Stimulated activated CD8-positive, alpha-beta memory T cell treated with anti-CD3 and anti-CD28 coated beads, Interleukin-7, amount 100 ng/mL, for 1 hour (primary cell): ENCODE measurements around the gene IL4.

Source experiments
- DNase-seq, 2 donors: peaks; one replicate each; pipeline ENCODE4 v3.0.0-alpha.2; 2020; ENCODE audit warnings: low read depth in 2 of 2

IL4 gene

DNA sequence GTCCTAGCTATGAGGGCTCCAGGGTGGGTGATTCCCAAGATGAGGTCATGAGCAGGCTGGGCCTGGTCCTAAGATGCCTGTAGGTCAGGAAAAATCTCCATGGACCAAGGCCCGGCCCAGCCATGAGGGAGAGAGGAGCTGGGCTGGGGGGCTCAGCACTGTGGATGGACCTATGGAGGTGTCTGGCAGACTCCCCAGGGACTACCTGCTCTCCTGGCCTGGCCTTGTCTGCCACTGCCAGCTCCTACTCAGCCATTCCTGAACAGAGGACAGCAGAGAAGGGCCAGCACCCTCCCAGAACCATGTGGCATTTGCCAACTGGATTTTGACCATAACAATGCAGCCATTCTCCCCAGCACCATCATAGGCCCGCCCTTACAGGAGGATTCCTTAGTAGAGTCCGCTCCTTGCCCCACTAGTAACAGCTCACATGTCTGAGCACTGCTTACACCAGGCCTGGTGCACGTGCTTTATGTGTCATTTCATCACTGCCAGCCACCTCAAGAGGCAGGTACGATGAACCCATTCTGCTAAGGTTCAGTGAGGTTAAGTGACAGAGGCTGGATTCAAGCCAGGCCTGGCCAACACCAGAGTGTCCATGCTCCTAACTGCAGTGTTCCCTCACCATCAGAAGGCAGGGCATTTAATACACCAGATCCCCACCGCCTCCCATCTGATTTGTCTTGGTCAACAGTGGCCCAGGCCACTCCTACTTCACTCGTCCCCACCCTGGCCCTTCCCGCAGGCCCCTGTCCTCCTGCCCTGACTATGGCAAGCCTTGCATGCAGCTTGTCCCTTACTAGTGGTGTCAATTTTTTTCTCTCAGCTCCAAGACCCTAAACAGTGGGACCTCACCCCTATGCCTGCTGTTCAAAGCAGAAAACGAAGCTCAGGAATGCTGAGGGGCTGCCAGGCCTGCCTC lies 15.1 kb upstream of the IL4 start:
- no peak for DNase-seq

DNA sequence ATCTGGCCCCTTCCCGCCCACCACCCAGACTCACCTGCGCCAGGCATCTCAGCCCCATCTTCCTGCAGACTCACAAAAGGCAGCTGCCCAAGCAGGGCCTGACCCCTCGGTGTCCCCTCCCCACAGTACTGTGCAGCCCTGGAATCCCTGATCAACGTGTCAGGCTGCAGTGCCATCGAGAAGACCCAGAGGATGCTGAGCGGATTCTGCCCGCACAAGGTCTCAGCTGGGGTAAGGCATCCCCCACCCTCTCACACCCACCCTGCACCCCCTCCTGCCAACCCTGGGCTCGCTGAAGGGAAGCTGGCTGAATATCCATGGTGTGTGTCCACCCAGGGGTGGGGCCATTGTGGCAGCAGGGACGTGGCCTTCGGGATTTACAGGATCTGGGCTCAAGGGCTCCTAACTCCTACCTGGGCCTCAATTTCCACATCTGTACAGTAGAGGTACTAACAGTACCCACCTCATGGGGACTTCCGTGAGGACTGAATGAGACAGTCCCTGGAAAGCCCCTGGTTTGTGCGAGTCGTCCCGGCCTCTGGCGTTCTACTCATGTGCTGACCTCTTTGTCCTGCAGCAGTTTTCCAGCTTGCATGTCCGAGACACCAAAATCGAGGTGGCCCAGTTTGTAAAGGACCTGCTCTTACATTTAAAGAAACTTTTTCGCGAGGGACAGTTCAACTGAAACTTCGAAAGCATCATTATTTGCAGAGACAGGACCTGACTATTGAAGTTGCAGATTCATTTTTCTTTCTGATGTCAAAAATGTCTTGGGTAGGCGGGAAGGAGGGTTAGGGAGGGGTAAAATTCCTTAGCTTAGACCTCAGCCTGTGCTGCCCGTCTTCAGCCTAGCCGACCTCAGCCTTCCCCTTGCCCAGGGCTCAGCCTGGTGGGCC lies 13.9 kb upstream of the IL4 start:
- no peak for DNase-seq

DNA sequence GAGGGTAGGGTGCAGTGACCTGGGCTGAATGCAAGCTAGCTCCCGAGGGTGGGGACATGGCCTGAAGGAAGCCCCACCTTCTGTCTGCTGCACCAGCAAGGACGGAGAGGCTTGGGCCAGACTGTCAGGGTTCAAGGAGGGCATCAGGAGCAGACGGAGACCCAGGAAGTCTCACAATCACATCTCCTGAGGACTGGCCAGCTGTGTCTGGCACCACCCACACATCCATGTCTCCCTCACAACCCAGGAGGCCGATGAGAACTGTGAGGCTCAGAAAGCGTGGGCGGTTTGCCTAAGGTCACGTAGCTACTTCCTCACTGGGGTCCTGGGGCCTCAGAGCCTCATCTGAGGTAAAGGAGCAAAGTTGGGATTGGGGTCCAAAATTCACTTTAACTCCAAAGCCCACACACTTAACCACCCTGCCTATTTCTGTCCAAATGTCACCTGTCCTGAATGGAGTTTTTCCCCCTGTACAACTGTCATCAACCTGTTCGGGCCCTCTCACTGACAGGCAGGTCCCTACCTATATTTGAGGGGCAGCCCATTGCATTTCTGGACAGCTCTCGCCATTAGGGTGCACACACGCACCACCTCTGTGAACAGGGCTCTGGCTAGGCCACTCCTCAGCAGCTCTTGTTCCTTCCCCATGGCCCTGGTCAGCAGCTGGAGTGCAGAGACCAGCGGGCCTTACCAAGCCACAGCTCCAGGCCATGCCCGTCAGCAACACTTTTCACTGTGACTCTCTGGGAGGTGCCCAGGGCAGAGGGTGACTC lies 12.4 kb upstream of the IL4 start:
- no peak for DNase-seq

DNA sequence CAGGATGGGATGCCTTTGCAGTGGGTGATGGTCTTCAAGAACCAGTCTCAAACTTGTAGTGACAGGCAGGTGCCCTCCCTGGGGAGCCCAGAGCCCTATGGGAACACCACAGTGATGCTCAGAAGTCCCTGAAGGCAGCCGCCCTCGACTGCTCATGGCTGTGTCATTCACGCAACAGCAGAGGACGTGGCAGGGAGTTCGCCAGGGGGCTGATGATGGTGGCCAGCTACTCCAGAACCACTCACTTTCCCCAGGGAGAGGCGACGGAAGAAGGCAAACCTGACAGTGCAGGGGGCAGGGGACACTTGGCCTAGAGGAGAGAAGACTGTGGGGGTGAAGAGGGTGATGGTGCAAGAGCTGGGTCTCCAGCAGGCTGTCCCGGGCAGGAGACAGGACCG lies 11.8 kb upstream of the IL4 start:
- no peak for DNase-seq

DNA sequence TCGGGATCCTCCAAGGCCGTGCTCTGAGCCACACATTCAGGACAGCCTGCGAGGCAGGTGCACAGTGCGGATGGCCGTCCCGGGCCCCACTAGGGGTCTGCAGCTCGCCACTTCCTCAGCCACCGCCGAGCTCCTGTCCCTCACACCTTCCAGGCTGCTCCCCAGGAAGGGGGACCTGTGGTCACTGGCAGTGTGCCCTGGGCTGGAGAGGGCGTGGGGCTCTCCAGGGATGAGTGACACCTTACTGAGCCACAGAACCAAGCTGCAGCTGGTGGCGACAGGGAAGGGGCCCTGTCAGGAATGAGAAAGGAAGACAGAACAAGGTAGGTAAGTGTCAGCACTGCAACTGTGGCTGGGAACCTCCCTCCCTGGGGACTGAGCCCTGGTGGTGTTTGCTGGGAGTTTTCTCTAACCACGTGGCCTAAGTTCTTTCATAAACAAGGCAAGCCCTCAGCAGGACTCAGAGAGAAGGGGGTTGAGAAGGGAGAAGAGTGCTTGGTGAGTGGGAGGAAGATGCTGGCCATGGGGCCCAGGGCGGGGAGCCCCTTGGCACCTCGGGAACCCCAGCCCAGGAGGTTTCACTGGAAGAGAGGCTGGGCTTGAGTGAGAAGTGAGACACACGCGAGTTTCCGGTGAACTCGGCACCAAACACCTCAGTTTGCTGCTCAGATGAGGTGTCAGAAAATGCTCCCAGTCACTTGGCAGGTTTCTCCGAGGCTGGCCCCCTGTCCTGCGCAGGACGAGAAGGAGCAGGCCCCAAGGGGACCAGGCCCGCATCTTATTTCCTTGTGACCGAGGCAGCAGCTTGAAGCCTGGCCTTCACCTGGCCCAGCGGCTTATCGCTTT lies 10.6 kb upstream of the IL4 start:
- no peak for DNase-seq

DNA sequence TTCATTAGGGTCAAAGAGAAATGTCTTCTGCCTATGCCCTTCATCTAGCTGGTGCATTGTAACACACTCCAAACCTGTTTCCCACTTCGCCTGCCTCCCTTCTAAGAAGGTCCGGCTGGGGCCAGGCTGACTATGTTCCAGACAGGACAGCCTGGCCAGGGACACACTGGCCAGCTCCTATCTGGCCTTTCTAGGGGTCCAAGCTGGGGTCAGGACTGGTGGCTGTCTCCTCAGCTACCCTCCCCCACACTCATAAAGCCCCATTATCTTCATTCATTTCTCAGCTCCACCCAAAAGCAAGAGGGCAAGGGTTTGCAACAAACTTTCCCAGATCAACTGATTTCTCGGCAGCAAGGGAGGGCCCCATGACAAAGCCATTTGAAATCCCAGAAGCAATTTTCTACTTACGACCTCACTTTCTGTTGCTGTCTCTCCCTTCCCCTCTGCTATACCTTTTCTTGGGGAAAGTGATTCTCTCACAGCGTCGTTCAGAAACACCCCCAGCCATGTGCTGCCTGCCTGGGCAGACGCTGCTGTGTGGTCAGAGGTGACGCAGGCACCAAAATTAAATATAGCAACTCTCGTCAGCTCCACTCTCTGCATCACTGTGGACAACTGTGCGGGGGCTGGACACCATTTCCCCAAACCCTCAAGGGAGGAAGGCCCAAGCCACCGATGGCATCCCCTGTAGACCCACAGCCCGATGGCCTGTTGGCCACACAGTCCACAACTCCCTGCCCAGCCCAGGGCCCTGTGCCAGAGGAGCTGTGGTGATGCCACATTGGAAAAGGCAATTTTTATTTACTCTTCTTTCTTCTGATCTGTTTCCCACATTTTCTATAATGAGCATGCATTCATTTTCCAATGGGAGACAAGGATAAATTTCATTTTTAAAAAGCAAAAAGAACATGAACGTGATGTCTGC lies 9.8 kb upstream of the IL4 start:
- no peak for DNase-seq

DNA sequence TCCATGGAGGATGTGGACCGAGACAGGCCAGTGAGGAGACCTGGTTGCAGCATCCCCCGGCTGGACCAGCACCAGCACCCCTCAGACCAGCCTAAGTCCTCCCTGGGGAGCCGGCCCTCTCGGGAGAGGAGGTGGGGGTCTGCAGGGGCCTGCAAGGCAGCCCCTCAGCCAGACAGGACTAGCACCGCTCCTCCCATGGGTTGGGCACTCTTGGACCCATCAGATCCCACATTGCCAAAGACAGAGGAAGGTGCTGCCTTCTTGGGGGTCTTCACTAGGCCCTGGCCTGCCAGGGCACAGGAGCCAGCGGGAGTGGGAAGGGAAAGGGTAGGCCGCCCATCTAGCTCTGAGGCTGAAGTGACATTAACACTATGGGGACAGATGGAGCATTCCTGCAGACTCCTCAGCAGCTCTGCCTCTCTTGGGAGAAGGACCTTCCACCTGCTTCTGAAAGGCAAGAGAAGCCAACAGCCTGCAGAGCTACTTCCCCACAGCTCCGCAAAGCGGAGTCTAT lies 9.0 kb upstream of the IL4 start:
- DNase-seq = no peak

DNA sequence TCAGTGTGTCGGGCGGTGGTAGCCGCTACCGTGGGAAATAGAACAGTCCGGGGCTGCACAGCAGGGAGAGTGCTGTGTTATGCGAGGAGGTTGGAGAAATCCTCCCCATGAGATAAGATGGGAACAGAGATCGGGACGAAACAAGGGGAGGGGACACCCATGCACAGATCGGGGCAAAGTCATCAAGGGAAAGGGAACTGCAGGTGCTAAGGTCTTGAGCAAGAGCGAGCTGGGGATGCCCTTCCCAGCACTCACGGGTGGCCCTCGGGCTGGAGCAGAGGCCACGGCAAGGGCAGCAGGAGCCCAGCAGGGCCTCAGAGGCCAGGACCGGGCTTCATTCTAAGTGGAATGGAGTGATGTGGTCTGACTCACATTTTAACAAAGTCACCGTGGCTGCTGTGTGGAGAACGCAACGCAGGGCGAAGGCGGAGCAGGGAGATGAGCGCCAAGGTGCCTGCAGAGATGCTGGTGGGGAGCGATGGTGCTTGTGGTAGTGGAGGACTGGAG lies 8.2 kb upstream of the IL4 start:
- no peak for DNase-seq

DNA sequence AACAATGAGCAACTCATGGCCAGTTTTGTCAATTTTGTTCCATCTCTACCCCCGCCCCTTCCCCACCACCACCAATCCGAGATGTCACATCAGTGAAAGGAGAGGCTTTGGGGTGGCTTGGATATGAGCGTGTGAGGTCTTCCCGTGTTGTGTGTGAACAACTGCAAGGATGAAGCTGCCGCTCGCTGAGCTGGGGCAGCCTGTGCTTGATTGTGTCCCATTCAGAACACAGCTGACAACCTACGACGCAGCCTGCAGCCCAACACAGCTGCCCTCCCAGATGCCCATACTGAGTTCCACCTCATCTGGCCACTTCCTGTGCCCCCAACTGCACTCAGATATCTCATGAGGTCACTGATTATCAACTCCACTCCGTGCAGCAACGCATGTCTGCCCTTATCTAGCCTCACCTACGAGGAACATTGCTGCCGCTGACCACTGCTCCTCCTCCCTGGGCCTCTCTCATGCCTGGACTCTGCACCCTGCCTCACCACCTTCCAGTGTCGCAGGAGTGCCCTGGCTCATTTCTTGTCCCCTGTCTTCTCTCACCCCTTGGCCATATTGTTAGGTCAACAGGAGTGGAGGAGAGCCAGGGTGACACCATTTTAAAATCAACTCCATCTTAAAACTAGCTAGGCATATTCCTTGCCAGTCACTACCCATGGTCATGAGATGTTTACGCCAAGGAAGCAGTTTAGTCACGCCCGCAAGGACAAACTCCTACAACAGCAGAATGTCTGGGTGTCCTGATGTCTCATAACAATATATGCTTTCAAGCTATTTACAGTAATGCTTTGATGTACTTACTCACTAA lies 7.3 kb upstream of the IL4 start:
- DNase-seq = no peak

DNA sequence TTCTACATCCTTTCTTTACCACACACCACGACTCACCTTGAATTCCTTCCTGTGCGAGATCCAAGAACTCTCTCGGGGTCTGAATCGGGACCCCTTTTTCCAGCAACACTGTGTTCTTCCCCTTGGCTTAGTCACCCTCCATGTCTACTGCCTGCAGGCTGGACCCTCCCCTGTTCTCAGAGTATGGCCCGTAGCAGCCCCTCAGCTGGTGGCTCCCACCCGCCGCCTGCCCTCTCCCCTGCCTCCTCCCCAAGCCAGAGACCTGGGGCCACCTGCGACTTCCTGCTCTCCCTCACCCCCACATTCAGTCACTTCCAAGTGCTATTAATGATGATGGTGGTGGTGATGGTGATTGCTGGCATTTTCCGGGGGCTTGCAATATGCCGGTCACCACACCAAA lies 6.5 kb upstream of the IL4 start:
- DNase-seq = no peak

DNA sequence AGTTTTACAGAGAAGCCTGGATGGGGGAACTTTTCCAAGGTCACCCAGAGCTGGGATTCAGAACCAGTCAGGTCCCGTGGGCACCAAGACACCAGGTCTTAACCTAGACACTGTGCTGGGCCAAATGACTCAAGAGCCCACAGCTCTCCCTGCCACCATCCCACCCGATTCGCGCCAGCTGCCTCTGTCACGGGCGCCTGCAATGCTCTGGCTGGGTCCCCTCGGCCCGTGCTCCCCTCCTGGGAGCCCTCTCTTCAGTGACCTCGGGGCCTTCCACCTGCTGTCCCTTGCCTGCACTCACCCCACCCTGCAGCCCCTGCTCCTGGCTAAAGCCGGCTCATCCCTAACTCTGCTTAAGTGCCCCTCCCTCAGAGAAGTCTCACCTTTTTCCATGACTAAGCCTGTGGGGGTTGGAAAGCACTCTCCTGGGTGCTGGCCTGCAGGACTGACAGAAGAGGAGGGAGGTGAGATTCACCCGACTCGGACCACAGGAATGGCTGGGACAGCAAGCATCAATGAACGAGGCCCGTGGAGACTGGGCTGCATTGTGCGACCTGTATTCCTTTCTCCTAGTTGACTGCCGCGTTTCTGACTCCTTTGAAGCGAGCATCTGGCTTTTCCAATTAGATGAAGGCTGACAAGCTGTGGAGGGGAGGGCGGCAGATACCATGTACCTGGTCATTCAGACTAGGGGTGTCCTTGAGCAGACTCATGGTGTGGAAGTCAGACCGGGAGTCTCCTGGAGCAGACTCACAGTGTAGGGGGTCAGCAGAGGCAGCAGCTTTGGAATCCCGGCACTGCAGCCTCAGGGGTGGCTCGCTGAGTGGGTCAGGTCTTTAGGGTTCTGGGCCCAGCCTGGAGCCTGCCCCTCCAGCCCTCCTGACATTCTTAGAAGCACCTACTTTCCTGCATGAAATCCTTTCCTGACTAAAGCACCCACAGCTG lies 5.8 kb upstream of the IL4 start:
- DNase-seq = no peak

DNA sequence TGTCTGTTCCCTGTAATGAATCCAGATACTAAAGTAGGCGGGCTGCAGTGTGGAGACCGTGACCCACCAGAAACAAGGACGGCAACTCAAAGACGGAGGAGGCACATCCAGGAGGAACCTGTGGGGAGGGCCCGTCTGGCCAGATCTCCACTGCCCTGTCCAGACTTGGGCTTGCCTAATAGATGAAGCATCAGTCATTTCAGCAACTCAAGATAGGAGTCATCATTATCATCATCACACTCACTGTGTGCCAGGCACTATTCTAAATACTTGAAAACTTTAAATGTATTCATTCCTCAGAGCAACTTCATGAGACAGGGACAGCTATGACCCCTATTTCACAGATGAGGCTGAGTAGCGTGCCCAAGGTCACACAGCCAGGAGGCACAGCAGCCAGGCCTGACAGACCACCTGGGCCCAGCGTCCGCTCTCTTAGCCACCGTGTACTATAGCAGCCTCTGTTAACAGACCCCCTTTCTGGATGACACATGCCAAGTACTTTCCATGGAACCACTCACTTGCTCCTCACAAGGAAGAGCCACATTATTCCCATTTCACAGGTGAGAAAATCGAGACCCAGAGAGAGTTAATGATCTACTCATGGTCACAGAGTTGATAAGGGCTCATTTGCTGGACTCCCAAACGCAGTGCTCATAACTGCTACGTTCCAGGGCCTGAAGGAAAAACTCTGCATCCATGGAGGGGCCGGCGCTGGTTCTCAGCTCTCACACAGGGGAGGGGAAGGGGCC lies 4.9 kb upstream of the IL4 start:
- DNase-seq = no peak

DNA sequence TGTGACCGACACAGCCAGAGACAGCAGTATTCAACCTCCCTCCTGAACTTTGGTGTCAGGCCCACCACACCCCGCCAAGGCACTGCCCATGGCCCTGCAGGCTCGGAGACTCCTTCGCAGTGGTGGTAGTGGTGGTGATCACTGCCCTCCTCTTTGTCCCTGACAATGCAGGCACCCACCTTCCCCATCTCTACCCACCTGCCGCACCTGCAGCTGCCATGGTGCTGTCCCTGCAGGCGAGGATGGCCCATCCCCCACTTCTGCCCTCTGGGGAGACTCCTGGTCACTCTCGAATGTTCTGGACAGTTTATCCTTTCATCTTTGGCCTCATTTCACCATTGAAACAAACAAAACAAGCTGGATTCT lies 4.4 kb upstream of the IL4 start:
- no peak for DNase-seq

DNA sequence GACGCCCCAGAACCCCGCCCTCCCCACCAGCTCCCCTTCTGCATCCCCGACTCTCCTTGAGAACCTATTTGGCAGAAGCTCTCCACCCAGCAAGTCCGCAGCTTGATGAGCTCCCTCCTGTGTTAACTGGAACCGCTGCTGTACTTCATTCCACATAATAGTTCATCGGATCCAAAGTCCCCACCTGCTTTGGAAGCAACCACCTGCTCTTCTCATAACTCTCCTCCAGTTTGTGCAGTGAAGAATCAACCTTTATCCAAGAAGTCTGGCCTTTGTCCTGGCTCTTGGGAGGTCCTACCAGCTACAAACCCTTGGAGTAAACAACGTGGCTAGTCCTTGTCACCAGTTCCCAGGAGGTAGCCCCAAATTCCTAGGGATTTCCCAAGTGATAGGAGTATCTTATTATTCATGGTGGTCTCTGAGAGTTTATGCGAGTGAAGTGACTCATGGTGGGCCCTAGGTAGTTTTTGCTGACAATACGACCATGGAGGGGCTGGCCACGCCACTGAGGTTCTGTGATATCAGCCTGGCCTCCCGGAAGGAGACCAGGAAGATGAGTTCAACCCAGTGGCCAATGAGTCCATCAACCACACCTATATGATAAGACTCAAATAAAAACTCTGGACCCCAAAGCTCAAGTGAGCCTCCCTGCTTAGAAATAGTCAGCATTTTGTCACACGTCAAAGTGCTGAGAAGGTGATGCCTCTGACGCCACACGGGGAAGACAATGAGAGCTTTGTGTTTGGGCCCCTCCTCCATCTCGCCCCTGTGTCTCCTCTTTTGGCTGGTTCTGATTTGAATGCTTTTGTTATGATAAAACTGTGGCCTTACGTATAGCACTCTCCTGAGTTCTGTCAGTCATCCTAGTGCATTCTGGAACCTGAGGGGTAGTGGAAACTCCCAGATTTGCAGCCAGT lies 3.6 kb upstream of the IL4 start:
- no peak for DNase-seq

DNA sequence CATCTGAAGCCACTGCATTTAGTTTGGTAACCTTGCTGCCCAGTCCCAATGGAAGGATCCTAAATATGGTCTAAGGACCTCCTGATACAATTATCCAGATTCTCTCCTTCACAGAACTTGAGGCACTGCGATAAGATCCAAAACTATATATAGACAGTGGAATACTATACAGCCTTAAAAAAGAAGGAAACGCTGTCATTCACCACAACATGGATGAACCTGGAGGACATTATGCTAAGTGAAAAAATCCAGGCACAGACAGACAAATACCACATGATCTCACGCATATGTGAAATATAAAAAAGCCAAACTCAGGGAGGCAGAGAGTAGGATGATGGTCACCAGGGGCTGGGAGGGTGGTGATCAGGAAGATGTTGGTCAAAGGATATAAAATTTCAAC lies 2.8 kb upstream of the IL4 start:
- DNase-seq = no peak

DNA sequence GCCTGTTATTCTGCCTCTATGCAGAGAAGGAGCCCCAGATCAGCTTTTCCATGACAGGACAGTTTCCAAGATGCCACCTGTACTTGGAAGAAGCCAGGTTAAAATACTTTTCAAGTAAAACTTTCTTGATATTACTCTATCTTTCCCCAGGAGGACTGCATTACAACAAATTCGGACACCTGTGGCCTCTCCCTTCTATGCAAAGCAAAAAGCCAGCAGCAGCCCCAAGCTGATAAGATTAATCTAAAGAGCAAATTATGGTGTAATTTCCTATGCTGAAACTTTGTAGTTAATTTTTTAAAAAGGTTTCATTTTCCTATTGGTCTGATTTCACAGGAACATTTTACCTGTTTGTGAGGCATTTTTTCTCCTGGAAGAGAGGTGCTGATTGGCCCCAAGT lies 301 bp upstream of the IL4 start:
- DNase-seq = no peak
